Measurements from ENCODE around the gene RPS18. TPM values are rescaled to one million over a fixed set of nuclear protein-coding genes. Genes with fewer than 3 reads are reported as not detected.

Gene RPS18
- total RNA-seq, 6 experiments from 2014 or later: 504 to 932 (median 612) TPM

GRCh38 chr6:33301877-33302276 lies 30.0 kb downstream of the RPS18 start:
- H3K36me3 ChIP-seq: peaks cover 0 to 28% (median 5%) of the 10 kb centered on the region in 4 donors
- H3K9me3 ChIP-seq: no peaks in the 10 kb centered on the region
- no peak for ATAC-seq
- intact Hi-C loops (cut with DNase I): no loop called here
- peaks cover 0 to 13% (median 3%) of the 10 kb centered on the region in 4 donors for H3K4me1 ChIP-seq
- H3K27ac ChIP-seq: no peak overlapping the region
- TF ChIP-seq POLR2A (IDR thresholded peaks at IDR 0.05) (no peak), CTCF (IDR thresholded peaks at IDR 0.05) (no peak)
- H3K27me3 ChIP-seq: no peaks in the 10 kb centered on the region
- H3K4me3 ChIP-seq: no peak overlapping the region
- 68% methylated on average over 3 of the region's 3 CpGs for WGBS (ENCODE audit: insufficient coverage, low coverage, low lambda C conversion rate, missing lambda C conversion rate)
- DNase-seq: no peak

- TF ChIP-seq CTCF (IDR thresholded peaks at IDR 0.05): no peak
- TF ChIP-seq POLR2A (IDR thresholded peaks at IDR 0.05): no peak
- Histone ChIP-seq H3K9me3 (no peaks in the 10 kb centered on the region), H3K36me3 (peaks cover 0 to 28% (median 5%) of the 10 kb centered on the region in 4 donors), H3K27me3 (no peaks in the 10 kb centered on the region), H3K27ac (no peak overlapping the region), H3K4me1 (peaks cover 0 to 9% (median under 1%) of the 10 kb centered on the region in 4 donors), H3K4me3 (no peak overlapping the region)
- ATAC-seq (no peak), DNase-seq (no peak)
- no CpG with 5 or more reads among the region's 16 CpGs for WGBS (ENCODE audit: insufficient coverage, low coverage, low lambda C conversion rate, missing lambda C conversion rate)
- intact Hi-C loops (cut with DNase I): no loop called here
Measured at GRCh38 chr6:33304216-33304615, 32.3 kb downstream of the RPS18 start.

- no peak overlapping the region for H3K27ac ChIP-seq
- H3K4me1 ChIP-seq: peaks cover 0 to 6% (median 0%) of the 10 kb centered on the region in 4 donors
- no peak overlapping the region for H3K4me3 ChIP-seq
- H3K27me3 ChIP-seq: no peaks in the 10 kb centered on the region
- no peak for ATAC-seq
- no peaks in the 10 kb centered on the region for H3K9me3 ChIP-seq
- no peak for TF ChIP-seq POLR2A (IDR thresholded peaks at IDR 0.05)
- no CpG with 5 or more reads among the region's 8 CpGs for WGBS (ENCODE audit: insufficient coverage, low coverage, low lambda C conversion rate, missing lambda C conversion rate)
- no peak for DNase-seq
- intact Hi-C loops (cut with DNase I): no loop called here
- H3K36me3 ChIP-seq: peaks cover 0 to 28% (median 5%) of the 10 kb centered on the region in 4 donors
Measured at GRCh38 chr6:33305052-33305451, 33.2 kb downstream of the RPS18 start.

GRCh38 chr6:33306356-33306755 lies 34.5 kb downstream of the RPS18 start:
- TF ChIP-seq CTCF (IDR thresholded peaks at IDR 0.05): no peak
- no peak for TF ChIP-seq POLR2A (IDR thresholded peaks at IDR 0.05)
- no peaks in the 10 kb centered on the region for H3K27me3 ChIP-seq
- whole genome bisulfite sequencing (ENCODE audit: insufficient coverage, low coverage, low lambda C conversion rate, missing lambda C conversion rate): 78% methylated on average over 4 of the region's 4 CpGs
- peaks cover 0 to 32% (median 5%) of the 10 kb centered on the region in 4 donors for H3K36me3 ChIP-seq
- intact Hi-C loops (cut with DNase I): no loop called here
- H3K27ac ChIP-seq: no peak overlapping the region
- no peak overlapping the region for H3K4me3 ChIP-seq
- ATAC-seq (no peak), DNase-seq (no peak)
- H3K9me3 ChIP-seq: no peaks in the 10 kb centered on the region
- peaks cover 0 to 3% (median 0%) of the 10 kb centered on the region in 4 donors for H3K4me1 ChIP-seq

GRCh38 chr6:33312361-33313104 lies 40.7 kb downstream of the RPS18 start:
- intact Hi-C loops (cut with DNase I): no loop called here
- WGBS (ENCODE audit: insufficient coverage, low coverage, low lambda C conversion rate, missing lambda C conversion rate): 1% methylated on average over 20 of the region's 29 CpGs
- ATAC-seq (peak; percentile 60 to 68 (median 63)), DNase-seq (peak; percentile 78 to 84 (median 82))
- TF ChIP-seq POLR2A (IDR thresholded peaks at IDR 0.05) (no peak), CTCF (IDR thresholded peaks at IDR 0.05) (no peak)
- peak overlapping the region; percentile 79 to 93 (median 85) for H3K4me3 ChIP-seq
- H3K9me3 ChIP-seq: no peaks in the 10 kb centered on the region
- H3K4me1 ChIP-seq: peaks cover 0 to 29% (median 0%) of the 10 kb centered on the region in 4 donors
- H3K27ac ChIP-seq: peak overlapping the region; percentile 94 to 99 (median 97)
- H3K27me3 ChIP-seq: no peaks in the 10 kb centered on the region
- peaks cover 0 to 4% (median 0%) of the 10 kb centered on the region in 4 donors for H3K36me3 ChIP-seq
